Activated T-cell treated with anti-CD3 and anti-CD28 coated beads for 1 hour (primary cell): ENCODE results near the gene TMSB10.
"Not testable (repeated sequence)": the region's sequence is repeated elsewhere in the genome, so short reads cannot be mapped to it uniquely, and the experiment has no call there.

Experiments used
- DNase-seq: peaks from one replicate; pipeline ENCODE4 v3.0.0-alpha.2; 2020; ENCODE audit warnings: low read depth

The TMSB10 gene

GRCh38 chr2:84904717-84905174 is 710 bp upstream of the TMSB10 start:
- DNase-seq: no peak

GRCh38 chr2:84906108-84906899 is 848 bp downstream of the TMSB10 start:
- DNase-seq: peak; percentile 30

GRCh38 chr2:84906900-84907714 is 1.7 kb downstream of the TMSB10 start:
- peak; percentile 27 for DNase-seq

- no peak for DNase-seq
Observed at GRCh38 chr2:84908948-84909713, 3.7 kb downstream of the TMSB10 start.

GRCh38 chr2:84911135-84911678 is 5.8 kb downstream of the TMSB10 start:
- no peak for DNase-seq

GRCh38 chr2:84912984-84913383 is 7.5 kb downstream of the TMSB10 start:
- DNase-seq: no peak

- no peak for DNase-seq
Observed at GRCh38 chr2:84914334-84914733, 8.9 kb downstream of the TMSB10 start.

- not testable (repeated sequence) for DNase-seq
Observed at GRCh38 chr2:84915675-84916074, 10.2 kb downstream of the TMSB10 start.

GRCh38 chr2:84917821-84918220 is 12.4 kb downstream of the TMSB10 start:
- DNase-seq: not testable (repeated sequence)

GRCh38 chr2:84918430-84918829 is 13.0 kb downstream of the TMSB10 start:
- DNase-seq: no peak

- DNase-seq: no peak
Observed at GRCh38 chr2:84919885-84920580, 14.6 kb downstream of the TMSB10 start.

GRCh38 chr2:84923009-84923408 is 17.6 kb downstream of the TMSB10 start:
- DNase-seq: no peak

GRCh38 chr2:84924173-84925106 is 19.0 kb downstream of the TMSB10 start:
- DNase-seq: no peak

GRCh38 chr2:84925336-84925723 is 19.9 kb downstream of the TMSB10 start:
- no peak for DNase-seq

GRCh38 chr2:84925724-84926376 is 20.4 kb downstream of the TMSB10 start:
- DNase-seq: peak; percentile 100

- no peak for DNase-seq
Observed at GRCh38 chr2:84927275-84927627, 21.8 kb downstream of the TMSB10 start.

GRCh38 chr2:84931384-84931821 is 25.9 kb downstream of the TMSB10 start:
- no peak for DNase-seq

- DNase-seq: no peak
Observed at GRCh38 chr2:84938194-84938879, 32.9 kb downstream of the TMSB10 start.

- DNase-seq: peak; percentile 36
Observed at GRCh38 chr2:84939426-84940087, 34.1 kb downstream of the TMSB10 start.
